ENCODE results near the gene PSMB7.

The PSMB7 gene

DNA sequence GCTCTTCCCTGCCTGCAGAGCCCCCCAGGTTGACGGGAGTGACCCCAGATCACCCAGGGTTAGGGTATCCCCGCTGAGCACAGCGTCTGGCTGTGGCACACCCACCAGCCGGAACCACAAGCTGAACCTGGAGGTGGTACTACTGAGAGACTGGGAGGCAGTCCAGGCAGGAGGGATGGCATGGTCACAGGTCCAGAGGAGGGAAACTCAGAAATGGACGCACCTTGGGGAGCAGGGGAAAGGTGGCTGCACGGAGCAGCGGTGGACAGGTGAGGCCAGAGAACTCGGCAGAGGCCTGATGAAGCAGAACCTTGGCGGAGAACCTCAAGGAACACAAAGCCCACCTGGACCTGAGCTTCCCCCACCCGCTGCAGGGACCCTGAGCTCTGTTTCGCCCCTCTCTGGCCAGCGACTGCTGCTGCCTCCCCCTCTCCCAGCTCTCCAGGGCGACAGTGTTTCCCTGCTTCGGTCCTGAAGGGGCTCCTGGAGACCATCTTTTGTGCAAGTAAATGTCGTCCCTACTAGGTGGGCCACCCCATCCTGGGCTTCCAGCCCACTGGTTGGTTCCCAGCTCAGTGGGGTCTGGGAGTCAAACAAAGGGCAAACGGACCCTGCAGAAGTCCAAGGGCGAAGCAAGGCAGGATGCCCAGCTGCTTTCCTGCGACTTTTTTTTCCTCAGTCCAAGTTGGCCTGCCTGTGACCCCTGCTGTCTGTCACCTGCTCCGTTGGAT is 35.9 kb upstream of the PSMB7 start:
- Histone ChIP-seq H3K9ac (ENCODE audit: low read length) (no peak overlapping the region), H3K9me2 (replicated peaks; ENCODE audit: insufficient read depth, low read length) (no peaks in the 10 kb centered on the region), H3K27ac (ENCODE audit: low read depth, low read length) (no peak overlapping the region), H3K9me3 (ENCODE audit: insufficient read depth, low read length) (no peaks in the 10 kb centered on the region), H3K4me2 (ENCODE audit: low read depth, low read length, poor library complexity, severe bottlenecking) (no peak overlapping the region), H3K36me3 (ENCODE audit: low read length) (no peaks in the 10 kb centered on the region), H3F3A (ENCODE audit: insufficient read depth) (no peaks in the 10 kb centered on the region), H2AFZ (ENCODE audit: low read depth, low read length, severe bottlenecking) (no peak overlapping the region), H3K27me3 (ENCODE audit: low read length) (no peaks in the 10 kb centered on the region), H3K4me3 (ENCODE audit: insufficient read depth, low read length, poor library complexity, severe bottlenecking) (no peak overlapping the region), H3K79me2 (ENCODE audit: insufficient read depth, low read length) (no peaks in the 10 kb centered on the region), H4K20me1 (ENCODE audit: low read depth, low read length) (no peaks in the 10 kb centered on the region)
- TF ChIP-seq EZH2phosphoT487 (conservative IDR thresholded peaks at IDR 0.05; ENCODE audit: low read length) = no peak
- TF ChIP-seq, protein P1, sequence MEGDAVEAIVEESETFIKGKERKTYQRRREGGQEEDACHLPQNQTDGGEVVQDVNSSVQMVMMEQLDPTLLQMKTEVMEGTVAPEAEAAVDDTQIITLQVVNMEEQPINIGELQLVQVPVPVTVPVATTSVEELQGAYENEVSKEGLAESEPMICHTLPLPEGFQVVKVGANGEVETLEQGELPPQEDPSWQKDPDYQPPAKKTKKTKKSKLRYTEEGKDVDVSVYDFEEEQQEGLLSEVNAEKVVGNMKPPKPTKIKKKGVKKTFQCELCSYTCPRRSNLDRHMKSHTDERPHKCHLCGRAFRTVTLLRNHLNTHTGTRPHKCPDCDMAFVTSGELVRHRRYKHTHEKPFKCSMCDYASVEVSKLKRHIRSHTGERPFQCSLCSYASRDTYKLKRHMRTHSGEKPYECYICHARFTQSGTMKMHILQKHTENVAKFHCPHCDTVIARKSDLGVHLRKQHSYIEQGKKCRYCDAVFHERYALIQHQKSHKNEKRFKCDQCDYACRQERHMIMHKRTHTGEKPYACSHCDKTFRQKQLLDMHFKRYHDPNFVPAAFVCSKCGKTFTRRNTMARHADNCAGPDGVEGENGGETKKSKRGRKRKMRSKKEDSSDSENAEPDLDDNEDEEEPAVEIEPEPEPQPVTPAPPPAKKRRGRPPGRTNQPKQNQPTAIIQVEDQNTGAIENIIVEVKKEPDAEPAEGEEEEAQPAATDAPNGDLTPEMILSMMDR (IDR thresholded peaks at IDR 0.05; ENCODE audit: insufficient read depth, low read length, poor library complexity, severe bottlenecking) = no peak

DNA sequence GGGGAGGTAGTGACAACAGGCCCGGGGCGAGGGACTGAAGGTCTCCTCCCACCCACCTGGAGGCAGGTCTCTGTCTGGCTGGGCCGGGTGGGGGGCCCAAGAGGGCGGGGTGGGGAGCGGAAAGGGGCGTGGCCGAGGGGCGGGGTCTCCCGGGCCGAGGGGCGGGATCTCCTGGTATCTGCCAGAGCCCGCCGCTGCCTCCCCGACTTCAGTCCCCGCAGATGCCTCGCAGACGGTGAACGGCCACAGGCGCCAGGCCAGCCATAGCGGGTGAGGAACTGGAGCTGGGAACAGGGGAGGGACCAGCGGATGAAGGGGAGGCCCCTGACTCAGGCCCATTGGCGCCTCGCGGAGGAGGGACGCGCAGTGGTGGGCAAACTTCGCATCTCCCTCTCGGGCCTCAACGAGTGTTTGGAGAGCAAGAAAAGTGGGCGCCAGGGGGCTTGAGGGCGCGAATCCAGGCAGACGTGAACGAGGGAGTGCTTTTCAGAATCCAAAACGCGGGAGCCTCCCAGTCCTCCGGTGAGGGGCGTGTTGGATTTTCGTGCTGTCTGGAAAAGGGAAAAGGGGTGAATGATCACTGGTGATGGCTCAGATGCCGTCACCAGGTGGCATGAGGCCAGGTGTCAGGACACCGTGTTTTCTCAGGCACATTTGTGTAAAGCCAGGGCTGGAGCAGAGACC is 35.1 kb upstream of the PSMB7 start, which contains the start of gene ADGRD2:
TSS of gene ADGRD2 (plus strand) at position 211 of the 684 bp plus-strand sequence. CDS start 1,216 bp downstream, outside the sequence.
- TF ChIP-seq, protein P1 (IDR thresholded peaks at IDR 0.05; ENCODE audit: insufficient read depth, low read length, poor library complexity, severe bottlenecking) = no peak
- no peak for TF ChIP-seq EZH2phosphoT487 (conservative IDR thresholded peaks at IDR 0.05; ENCODE audit: low read length)
- Histone ChIP-seq H3F3A (ENCODE audit: insufficient read depth) (no peaks in the 10 kb centered on the region), H3K36me3 (ENCODE audit: low read length) (no peaks in the 10 kb centered on the region), H4K20me1 (ENCODE audit: low read depth, low read length) (no peaks in the 10 kb centered on the region), H3K4me3 (ENCODE audit: insufficient read depth, low read length, poor library complexity, severe bottlenecking) (no peak within 1 kb of the TSS), H3K9ac (ENCODE audit: low read length) (no peak within 1 kb of the TSS), H3K9me3 (ENCODE audit: insufficient read depth, low read length) (no peaks in the 10 kb centered on the region), H3K27me3 (ENCODE audit: low read length) (no peaks in the 10 kb centered on the region), H3K4me2 (ENCODE audit: low read depth, low read length, poor library complexity, severe bottlenecking) (no peak within 1 kb of the TSS), H2AFZ (ENCODE audit: low read depth, low read length, severe bottlenecking) (no peak within 1 kb of the TSS), H3K9me2 (replicated peaks; ENCODE audit: insufficient read depth, low read length) (no peaks in the 10 kb centered on the region), H3K79me2 (ENCODE audit: insufficient read depth, low read length) (no peaks in the 10 kb centered on the region), H3K27ac (ENCODE audit: low read depth, low read length) (no peak within 1 kb of the TSS)

DNA sequence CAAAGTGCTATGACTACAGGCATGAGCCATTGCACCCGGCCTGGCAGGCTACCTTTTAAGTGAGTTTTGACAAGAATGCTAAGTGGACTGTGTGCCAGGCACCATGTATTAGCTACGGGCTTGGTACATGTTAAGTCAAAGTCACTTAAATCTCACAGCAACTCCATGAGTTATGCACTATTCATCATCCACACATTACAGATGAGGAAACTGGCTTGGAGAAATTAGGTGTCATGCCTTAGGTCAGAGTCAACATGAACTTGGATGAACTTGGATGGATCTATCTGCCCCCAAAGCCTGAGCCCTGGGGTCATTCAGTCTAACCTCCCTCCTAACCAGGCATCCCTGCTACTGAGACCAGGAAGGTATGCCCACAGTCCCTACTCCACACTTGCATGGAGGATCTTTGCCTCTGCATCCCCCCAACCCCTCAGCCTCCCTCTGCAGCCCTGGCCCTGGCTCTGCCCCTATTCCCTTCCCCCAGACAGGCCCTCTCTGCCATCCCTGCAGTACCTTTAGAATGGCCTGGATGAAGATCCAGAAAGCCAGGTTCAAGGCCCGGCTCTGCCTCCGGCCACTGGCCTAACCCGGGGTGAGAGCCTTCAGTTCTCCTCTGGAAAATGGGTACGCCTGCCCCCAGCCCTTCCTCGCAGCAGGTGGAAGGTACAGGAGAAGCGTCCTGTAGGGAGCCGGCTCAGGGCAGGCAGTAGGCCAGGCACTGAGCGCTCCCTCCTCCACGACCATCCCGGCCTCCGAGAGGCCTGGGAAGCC is 34.3 kb upstream of the PSMB7 start:
- Histone ChIP-seq H3K36me3 (ENCODE audit: low read length) (no peaks in the 10 kb centered on the region), H3F3A (ENCODE audit: insufficient read depth) (no peaks in the 10 kb centered on the region), H3K4me2 (ENCODE audit: low read depth, low read length, poor library complexity, severe bottlenecking) (no peak overlapping the region), H3K9ac (ENCODE audit: low read length) (no peak overlapping the region), H4K20me1 (ENCODE audit: low read depth, low read length) (no peaks in the 10 kb centered on the region), H3K79me2 (ENCODE audit: insufficient read depth, low read length) (no peaks in the 10 kb centered on the region), H3K9me2 (replicated peaks; ENCODE audit: insufficient read depth, low read length) (no peaks in the 10 kb centered on the region), H2AFZ (ENCODE audit: low read depth, low read length, severe bottlenecking) (no peak overlapping the region), H3K4me3 (ENCODE audit: insufficient read depth, low read length, poor library complexity, severe bottlenecking) (no peak overlapping the region), H3K27me3 (ENCODE audit: low read length) (no peaks in the 10 kb centered on the region), H3K27ac (ENCODE audit: low read depth, low read length) (no peak overlapping the region), H3K9me3 (ENCODE audit: insufficient read depth, low read length) (no peaks in the 10 kb centered on the region)
- TF ChIP-seq EZH2phosphoT487 (conservative IDR thresholded peaks at IDR 0.05; ENCODE audit: low read length) = no peak
- TF ChIP-seq, protein P1 (IDR thresholded peaks at IDR 0.05; ENCODE audit: insufficient read depth, low read length, poor library complexity, severe bottlenecking) = no peak
